Tibial artery (tissue), 4 donors: ENCODE data around the gene ATG14.

Experiments used
- DNase-seq, 2 donors: peaks; one replicate each; pipeline ENCODE4 v3.0.0-alpha.2; 2019
- H3K27ac ChIP-seq, 2 donors: fragments of 200-600 bp; sonication (generic) in 1 of 2; 1 replicate in 1 of 2; 2 replicates in 1 of 2; pipeline ENCODE4 v1.5.1; 2018 to 2019; ENCODE audit warnings: mild to moderate bottlenecking in 1 of 2
- H3K27me3 ChIP-seq, 2 donors: fragments of 200-600 bp; sonication (generic) in 1 of 2; one replicate each; pipeline versions ENCODE4 v1.5.1 to v1.6.0; 2016 to 2019
- H3K36me3 ChIP-seq, 3 donors: fragments of 200-600 bp; sonication (generic) in 2 of 3; one replicate each; pipeline ENCODE4 v1.5.1; 2016 to 2019; ENCODE audit warnings: mild to moderate bottlenecking in 2 of 3
- H3K4me1 ChIP-seq, 4 donors: fragments of 200-600 bp; sonication (generic) in 2 of 4; 1 replicate in 3 of 4; 2 replicates in 1 of 4; pipeline ENCODE4 v1.5.1; 2016 to 2019
- H3K4me3 ChIP-seq, 2 donors: fragments of 200-600 bp; sonication (generic) in 1 of 2; 1 replicate in 1 of 2; 2 replicates in 1 of 2; pipeline ENCODE4 v1.5.1; 2018 to 2019; ENCODE audit warnings: mild to moderate bottlenecking in 2 of 2
- H3K9me3 ChIP-seq, 3 donors: fragments of 200-600 bp; sonication (generic) in 1 of 3; one replicate each; pipeline ENCODE4 v1.5.1; 2016 to 2019
- intact Hi-C: fragments of 100-400 bp; cut with DNase I; formaldehyde crosslinking; loops from one replicate; pipeline ENCODE4 v1.15.0; 2023; ENCODE audit warnings: low total_unique reads
- TF ChIP-seq, protein P1 (sequence below), 2 experiments: fragments of 200-600 bp in 1 of 2; fragments of 450-650 bp in 1 of 2; IDR thresholded peaks; one replicate each; pipeline ENCODE4 v1.5.1; 2017 to 2019; ENCODE audit warnings: antibody characterized with exemption in 2 of 2, mild to moderate bottlenecking in 1 of 2, moderate library complexity in 1 of 2

Gene ATG14

DNA sequence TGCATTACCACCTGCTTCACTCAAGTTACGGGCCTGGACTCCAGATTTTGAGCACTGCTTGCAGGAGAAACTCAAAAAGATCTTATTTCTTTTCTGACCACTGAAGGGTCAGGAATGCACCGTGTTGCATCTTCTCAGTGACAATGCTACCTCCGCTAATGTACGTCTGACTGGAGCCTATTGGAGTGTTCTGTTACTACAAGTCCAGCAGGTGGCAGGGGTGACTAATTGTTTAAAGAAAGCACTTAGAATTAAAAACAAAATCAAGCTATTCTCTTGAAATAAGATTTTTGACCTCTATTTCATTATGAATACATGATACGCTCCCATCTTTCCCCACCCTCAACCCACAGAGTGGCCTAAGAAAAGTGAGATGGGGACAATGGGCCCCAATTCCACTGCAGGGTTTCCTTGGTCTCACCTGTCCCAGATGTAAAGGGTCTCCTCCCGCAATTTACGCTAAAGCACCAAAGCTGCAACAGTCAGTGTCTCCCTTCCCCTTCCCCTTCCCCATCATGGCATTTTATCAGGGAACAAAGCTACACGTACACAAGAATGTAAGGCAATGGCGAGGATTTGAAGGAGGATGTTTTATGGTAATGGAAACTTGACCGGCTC is 26.5 kb upstream of the ATG14 start:
- no peak for DNase-seq
- H3K4me3 ChIP-seq = no peak overlapping the region

DNA sequence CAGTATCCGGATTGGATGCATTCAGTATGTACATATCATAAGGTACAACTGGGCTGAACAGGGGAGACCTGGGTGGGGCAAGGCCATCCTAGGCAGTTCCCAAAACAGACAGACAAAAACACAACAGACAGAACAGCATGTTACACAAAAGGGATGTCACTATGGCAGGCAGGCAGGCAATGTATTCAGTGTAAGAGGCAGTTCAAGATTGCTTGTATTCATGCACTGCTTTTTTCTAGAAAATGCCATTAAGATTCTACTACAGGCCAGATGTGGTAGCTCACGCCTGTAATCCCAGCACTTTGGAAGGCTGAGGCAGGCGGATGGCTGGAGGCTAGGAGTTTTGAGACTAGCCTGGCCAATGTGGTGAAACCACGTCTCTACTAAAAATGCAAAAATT is 25.3 kb upstream of the ATG14 start:
- intact Hi-C loops = no loop called here
- no peaks in the 10 kb centered on the region for H3K36me3 ChIP-seq
- no peaks in the 10 kb centered on the region for H3K4me1 ChIP-seq
- no peak for DNase-seq
- no peaks in the 10 kb centered on the region for H3K9me3 ChIP-seq
- peaks cover 0 to 26% of the 10 kb centered on the region in 2 donors for H3K27me3 ChIP-seq
- H3K27ac ChIP-seq = no peak overlapping the region
- H3K4me3 ChIP-seq = no peak overlapping the region
- TF ChIP-seq, protein P1, sequence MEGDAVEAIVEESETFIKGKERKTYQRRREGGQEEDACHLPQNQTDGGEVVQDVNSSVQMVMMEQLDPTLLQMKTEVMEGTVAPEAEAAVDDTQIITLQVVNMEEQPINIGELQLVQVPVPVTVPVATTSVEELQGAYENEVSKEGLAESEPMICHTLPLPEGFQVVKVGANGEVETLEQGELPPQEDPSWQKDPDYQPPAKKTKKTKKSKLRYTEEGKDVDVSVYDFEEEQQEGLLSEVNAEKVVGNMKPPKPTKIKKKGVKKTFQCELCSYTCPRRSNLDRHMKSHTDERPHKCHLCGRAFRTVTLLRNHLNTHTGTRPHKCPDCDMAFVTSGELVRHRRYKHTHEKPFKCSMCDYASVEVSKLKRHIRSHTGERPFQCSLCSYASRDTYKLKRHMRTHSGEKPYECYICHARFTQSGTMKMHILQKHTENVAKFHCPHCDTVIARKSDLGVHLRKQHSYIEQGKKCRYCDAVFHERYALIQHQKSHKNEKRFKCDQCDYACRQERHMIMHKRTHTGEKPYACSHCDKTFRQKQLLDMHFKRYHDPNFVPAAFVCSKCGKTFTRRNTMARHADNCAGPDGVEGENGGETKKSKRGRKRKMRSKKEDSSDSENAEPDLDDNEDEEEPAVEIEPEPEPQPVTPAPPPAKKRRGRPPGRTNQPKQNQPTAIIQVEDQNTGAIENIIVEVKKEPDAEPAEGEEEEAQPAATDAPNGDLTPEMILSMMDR (IDR thresholded peaks at IDR 0.05) = no peak

More for the DNA sequence above, 26.5 kb upstream of the ATG14 start:
- Histone ChIP-seq H3K9me3 (no peaks in the 10 kb centered on the region), H3K27me3 (peaks cover 0 to 26% of the 10 kb centered on the region in 2 donors), H3K36me3 (no peaks in the 10 kb centered on the region), H3K27ac (no peak overlapping the region), H3K4me1 (no peaks in the 10 kb centered on the region)
- TF ChIP-seq, protein P1 (IDR thresholded peaks at IDR 0.05) = peak; percentile 37 to 49
- intact Hi-C loops = no loop called here

DNA sequence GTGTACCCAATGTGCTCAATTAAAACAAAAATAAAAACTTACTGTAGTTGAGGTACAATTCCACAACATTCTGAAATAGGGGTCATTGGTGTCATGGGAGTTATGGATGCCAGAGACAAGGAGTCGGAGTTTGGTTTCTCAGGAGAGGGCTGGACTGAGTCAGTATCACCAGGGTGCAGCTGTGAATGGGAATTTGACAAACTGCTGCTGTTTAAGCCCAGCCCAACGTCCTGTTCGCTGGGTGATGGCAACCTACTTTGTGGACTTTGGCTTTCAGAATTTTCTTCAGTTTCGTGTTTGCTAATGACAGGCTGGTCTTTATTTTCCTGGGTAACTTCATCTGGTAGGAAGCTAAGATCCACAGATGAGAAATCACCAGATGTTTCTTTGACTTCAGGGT is 24.9 kb upstream of the ATG14 start:
- TF ChIP-seq, protein P1 (IDR thresholded peaks at IDR 0.05) = no peak
- intact Hi-C loops = no loop called here
- Histone ChIP-seq H3K4me1 (no peaks in the 10 kb centered on the region), H3K27ac (no peak overlapping the region), H3K9me3 (no peaks in the 10 kb centered on the region), H3K27me3 (peaks cover 0 to 26% of the 10 kb centered on the region in 2 donors), H3K4me3 (no peak overlapping the region), H3K36me3 (no peaks in the 10 kb centered on the region)
- DNase-seq = no peak

DNA sequence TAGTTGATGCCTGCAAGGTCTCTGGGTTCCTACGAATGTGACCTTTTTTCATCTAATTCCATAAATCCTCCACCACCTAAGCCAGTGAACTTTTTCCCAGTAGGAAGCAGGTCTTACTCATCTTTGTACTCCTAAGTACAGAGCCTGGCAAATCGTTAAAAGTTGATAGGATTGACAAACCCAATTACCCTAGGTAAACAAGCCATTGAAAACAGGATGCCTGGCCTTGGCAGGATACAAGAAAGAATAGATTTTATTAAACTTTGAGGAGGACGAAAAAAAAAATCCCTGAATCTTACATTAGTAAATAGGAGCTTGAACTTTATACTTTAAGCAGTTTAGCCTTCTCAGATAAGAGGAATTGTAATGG is 23.2 kb upstream of the ATG14 start:
- Histone ChIP-seq H3K4me3 (no peak overlapping the region), H3K9me3 (no peaks in the 10 kb centered on the region), H3K27ac (no peak overlapping the region), H3K36me3 (no peaks in the 10 kb centered on the region), H3K4me1 (no peaks in the 10 kb centered on the region), H3K27me3 (peaks cover 0 to 18% of the 10 kb centered on the region in 2 donors)
- DNase-seq = no peak
- TF ChIP-seq, protein P1 (IDR thresholded peaks at IDR 0.05) = no peak
- intact Hi-C loops = loop anchor here (5.0 kb wide), 1 partner anchor 222 kb away; no protein-coding TSS in a partner anchor

DNA sequence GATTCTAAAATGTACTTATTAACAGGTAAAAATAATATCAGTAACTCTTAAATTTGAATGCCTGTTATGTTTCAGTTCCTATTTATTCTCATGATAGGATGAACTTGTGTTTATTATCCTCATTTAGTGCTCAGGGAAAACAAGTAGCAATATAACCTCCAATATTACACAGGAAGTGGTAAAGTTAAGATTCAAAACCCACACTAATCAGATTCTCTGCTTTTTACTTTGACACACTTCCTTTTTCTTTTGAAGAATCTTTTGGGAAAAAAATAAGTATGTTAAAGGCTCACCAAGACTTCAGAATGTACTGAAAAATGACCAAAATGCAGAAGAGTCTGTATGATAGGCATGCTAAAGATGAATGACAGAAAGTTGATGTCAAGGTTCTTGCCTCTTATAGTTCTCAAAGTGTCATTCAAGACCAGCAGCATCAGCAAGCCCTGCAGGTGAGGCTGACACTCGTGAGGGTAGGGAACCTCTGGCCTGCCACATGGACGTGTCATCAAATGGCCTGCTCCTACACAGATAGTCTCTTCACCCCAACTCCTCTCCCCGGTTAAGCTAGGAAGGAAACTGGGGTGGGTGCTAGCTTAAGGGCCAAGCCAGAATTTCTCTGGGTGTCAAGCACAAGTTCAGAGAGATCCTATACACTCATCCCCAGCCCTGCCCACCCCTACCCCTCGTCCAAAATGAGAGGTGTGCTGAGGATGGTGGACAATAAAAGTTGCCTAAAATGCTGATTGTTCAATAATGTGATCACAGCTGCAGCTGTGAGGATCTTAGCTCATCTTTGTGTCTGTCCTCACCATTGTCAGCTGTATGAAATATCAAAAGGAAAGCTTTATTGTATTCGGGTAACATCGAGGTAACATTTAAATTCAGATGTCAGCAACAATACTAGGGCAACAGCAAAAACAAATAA is 22.5 kb upstream of the ATG14 start:
- intact Hi-C loops = loop anchor here (5.0 kb wide), 1 partner anchor 222 kb away; no protein-coding TSS in a partner anchor
- H3K36me3 ChIP-seq = no peaks in the 10 kb centered on the region
- peaks cover 0 to 14% of the 10 kb centered on the region in 2 donors for H3K27me3 ChIP-seq
- H3K4me3 ChIP-seq = no peak overlapping the region
- TF ChIP-seq, protein P1 (IDR thresholded peaks at IDR 0.05) = no peak
- DNase-seq = no peak
- H3K27ac ChIP-seq = no peak overlapping the region
- no peaks in the 10 kb centered on the region for H3K9me3 ChIP-seq
- H3K4me1 ChIP-seq = no peaks in the 10 kb centered on the region
